K562 (cell line): ENCODE data around the gene PRMT7. TPM values are rescaled to one million over a fixed set of nuclear protein-coding genes. Genes with fewer than 3 reads are reported as not detected.

ENCODE experiments used
- ATAC-seq: fragments of 200-7000 bp; cut with Tn5 transposase; 3 replicates; pipeline ENCODE4 v1.9.1; 2020; ENCODE audit warnings: moderate library complexity
- BruUV-seq: library from RNA; stranded (reverse); fragments of 400-500 nt; replicated peaks from 2 replicates; lab custom pipeline; 2021; lab: Mats Ljungman, UMichigan
- CTCF ChIA-PET: fragments of 300-600 bp; formaldehyde crosslinking; extraction: SDS; loops from one replicate; lab custom pipeline; 2021; ENCODE audit warnings: low intra/inter-chr PET ratio; lab: Yijun Ruan, JAX
- POLR2A ChIA-PET: fragments of 300-600, 350-650 bp; sonication (Branson Sonifier 250); formaldehyde crosslinking; extraction: SDS; loops from one replicate; lab custom pipeline; 2021; ENCODE audit warnings: antibody characterized with exemption, inconsistent platforms; lab: Yijun Ruan, JAX
- DNase-seq, 4 experiments: peaks; one replicate each; pipeline versions ENCODE4 v3.0.0 to v3.0.0-alpha.2; 2011 to 2018; ENCODE audit warnings: low spot score in 3 of 4, mixed read lengths in 3 of 4; ENCODE audit errors: extremely low read depth in 1 of 4
- FAIRE-seq: peaks from 2 replicates; lab custom pipeline; 2011; peaks lifted over from hg19 to GRCh38; lab: Jason Lieb, UNC
- H2AFZ ChIP-seq: 2 replicates; pipeline ENCODE4 v1.6.0; 2011; ENCODE audit warnings: low read depth, low read length, control low read depth, inconsistent platforms
- H3K27ac ChIP-seq: fragments of 200-600 bp; 3 replicates; pipeline ENCODE4 v1.8.0; 2011; ENCODE audit warnings: low read depth, mild to moderate bottlenecking, control low read depth, inconsistent platforms, low read length, moderate library complexity, mixed read lengths; ENCODE audit errors: extremely low read depth
- H3K27me3 ChIP-seq, 2 experiments: fragments of 300-600 bp in 1 of 2; 2 replicates in 1 of 2; 3 replicates in 1 of 2; pipeline versions ENCODE4 v1.6.0 to v1.8.0; 2011; ENCODE audit warnings: inconsistent platforms in 2 of 2, low read length in 2 of 2, mild to moderate bottlenecking in 1 of 2, mixed read lengths in 1 of 2, moderate library complexity in 1 of 2; ENCODE audit not compliant: control insufficient read depth in 2 of 2, insufficient read depth in 2 of 2
- H3K36me3 ChIP-seq: fragments of 300-600 bp; 3 replicates; pipeline ENCODE4 v1.8.0; 2011; ENCODE audit warnings: mild to moderate bottlenecking, low read length, inconsistent platforms; ENCODE audit not compliant: control insufficient read depth, insufficient read depth
- H3K4me1 ChIP-seq, 2 experiments: fragments of 200-600 bp in 1 of 2; replicated peaks in 1 of 2; 2 replicates in 1 of 2; 3 replicates in 1 of 2; pipeline versions ENCODE4 v1.5.1 to v1.8.0; 2011; ENCODE audit warnings: inconsistent platforms in 2 of 2, low read length in 2 of 2, mild to moderate bottlenecking in 1 of 2, mixed read lengths in 1 of 2, moderate library complexity in 1 of 2; ENCODE audit not compliant: control insufficient read depth in 2 of 2, insufficient read depth in 2 of 2
- H3K4me2 ChIP-seq: 2 replicates; pipeline ENCODE4 v1.6.1; 2011; ENCODE audit warnings: low read length, control low read depth, inconsistent platforms, mixed read lengths; ENCODE audit not compliant: insufficient read depth
- H3K4me3 ChIP-seq: fragments of 200-600 bp; sonication (generic), shearing (Covaris generic); 2 replicates; pipeline ENCODE4 v1.5.1; 2016; ENCODE audit warnings: control low read depth, inconsistent platforms
- H3K79me2 ChIP-seq: fragments of 200-600 bp; 3 replicates; pipeline ENCODE4 v1.8.0; 2011; ENCODE audit warnings: low read length, inconsistent platforms; ENCODE audit not compliant: control insufficient read depth, insufficient read depth
- H3K9ac ChIP-seq, 2 experiments: 2 replicates each; pipeline versions ENCODE4 v1.6.0 to v1.6.1; 2011; ENCODE audit warnings: low read depth in 2 of 2, low read length in 2 of 2, control low read depth in 1 of 2, inconsistent platforms in 1 of 2, mild to moderate bottlenecking in 1 of 2, mixed read lengths in 1 of 2; ENCODE audit not compliant: insufficient read depth in 1 of 2
- H3K9me1 ChIP-seq: one replicate; pipeline ENCODE4 v1.6.0; 2011; ENCODE audit warnings: inconsistent platforms, mild to moderate bottlenecking, low read length, moderate library complexity; ENCODE audit not compliant: control insufficient read depth, insufficient read depth
- H3K9me3 ChIP-seq: replicated peaks from 2 replicates; pipeline ENCODE4 v1.5.1; 2011; ENCODE audit warnings: low read depth, low read length, inconsistent platforms; ENCODE audit not compliant: control insufficient read depth, insufficient read depth
- H4K20me1 ChIP-seq: replicated peaks from 2 replicates; pipeline ENCODE4 v1.6.1; 2011; ENCODE audit warnings: low read length, inconsistent platforms, mixed read lengths; ENCODE audit not compliant: control insufficient read depth, insufficient read depth
- BMI1 ChIP-seq: fragments of 150-350 bp; IDR thresholded peaks from 2 replicates; pipeline ENCODE4 v1.6.1; 2014; ENCODE audit warnings: low read length
- GATAD2B ChIP-seq: fragments of 450-650 bp; IDR thresholded peaks from 2 replicates; pipeline ENCODE4 v1.6.1; 2017; ENCODE audit warnings: mild to moderate bottlenecking, borderline replicate concordance
- HDAC8 ChIP-seq: fragments of 450-650 bp; IDR thresholded peaks from 2 replicates; pipeline ENCODE4 v1.6.1; 2016; ENCODE audit warnings: mild to moderate bottlenecking, missing genetic modification characterization, moderate library complexity, missing compliant biosample characterization
- PCBP2 ChIP-seq: fragments of 200-400 bp; formaldehyde crosslinking; IDR thresholded peaks from 2 replicates; pipeline ENCODE4 v1.6.1; 2018; ENCODE audit warnings: low read length, low read depth, mild to moderate bottlenecking, moderate library complexity; ENCODE audit not compliant: poor library complexity, severe bottlenecking
- PURB ChIP-seq: sonication (generic); formaldehyde crosslinking; IDR thresholded peaks from 2 replicates; pipeline ENCODE4 v1.9.0; 2021; ENCODE audit warnings: low read depth, mild to moderate bottlenecking, missing genetic modification reagents
- RB1 ChIP-seq: fragments of 450-650 bp; IDR thresholded peaks from 2 replicates; pipeline ENCODE4 v1.6.1; 2017; ENCODE audit warnings: low read depth, mild to moderate bottlenecking
- RBM17 ChIP-seq: fragments of 200-400 bp; formaldehyde crosslinking; IDR thresholded peaks from 2 replicates; pipeline ENCODE4 v1.6.1; 2017; ENCODE audit warnings: low read depth, mild to moderate bottlenecking, low read length, borderline replicate concordance
- WGBS: fragments of 100-300 bp; shearing (Covaris generic); methylation state at CpG from one replicate; pipeline ENCODE4 v1.1.6; 2016; ENCODE audit warnings: low coverage, mixed read lengths; ENCODE audit not compliant: insufficient coverage; ENCODE audit errors: missing lambda C conversion rate; 5-methylcytosine and 5-hydroxymethylcytosine counted together
- in situ Hi-C: fragments of 300-500 bp; cut with MboI; formaldehyde crosslinking; loops from 4 replicates; pipeline ENCODE4 v1.15.0; 2018; ENCODE audit warnings: inconsistent platforms, mixed read lengths
- intact Hi-C: fragments of 100-400 bp; cut with micrococcal nuclease; formaldehyde crosslinking; loops from 2 replicates; pipeline ENCODE4 v1.14.2; 2022
- polyA plus RNA-seq, 8 experiments: library from polyadenylated mRNA; depleted of rRNA in 4 of 8; stranded (reverse) in 5 of 8; unstranded in 3 of 8; fragments of >200 nt; fragmentation: Nextera tagmentation in 2 of 8; fragmentation: Illumina TruSeq in 1 of 8; extraction: Ambion mirVana in 2 of 8; extraction: Trizol in 1 of 8; gene quantifications; 2 replicates each; pipeline versions ENCODE4 v1.2.1 to v1.2.3, GENCODE V29; 2011 to 2014; ENCODE audit warnings: inconsistent platforms in 1 of 8, missing spikeins in 1 of 8
- total RNA-seq, 7 experiments: library from RNA; depleted of rRNA in 6 of 7; stranded (reverse); fragments of >200 nt in 6 of 7; fragmentation: Illumina TruSeq in 2 of 7; extraction: Trizol in 2 of 7; gene quantifications; 2 replicates each; pipeline versions ENCODE4 v1.2.1 to v1.2.3, GENCODE V29; 2011 to 2021; ENCODE audit warnings: low replicate concordance in 1 of 7
- TF ChIP-seq, protein P1 (sequence below): sonication (generic); formaldehyde crosslinking; IDR thresholded peaks from 2 replicates; pipeline ENCODE4 v1.8.0; 2022; ENCODE audit warnings: mild to moderate bottlenecking, missing genetic modification reagents
- TF ChIP-seq, protein P2 (sequence below): fragments of 250-450 bp; sonication (Bioruptor Pico); IDR thresholded peaks from 2 replicates; pipeline ENCODE4 v1.5.1; 2021; ENCODE audit warnings: mild to moderate bottlenecking
- TF ChIP-seq, protein P3 (sequence below): fragments of 250-450 bp; sonication (Bioruptor Pico); IDR thresholded peaks from 2 replicates; pipeline ENCODE4 v1.8.0; 2022; ENCODE audit warnings: inconsistent platforms, mild to moderate bottlenecking, moderate library complexity, borderline replicate concordance
- TF ChIP-seq, protein P4 (sequence below), 2 experiments: fragments of 450-650 bp; IDR thresholded peaks; 2 replicates each; pipeline ENCODE4 v1.6.1; 2016; ENCODE audit warnings: mild to moderate bottlenecking in 2 of 2, borderline replicate concordance in 1 of 2, low read depth in 1 of 2, moderate library complexity in 1 of 2

PRMT7 gene
- total and polyA plus RNA-seq, 9 of the 15 experiments (the other 6 are each of a cell fraction or from before 2014, with no cell fraction given), result 6.4 to 88.8 (median 73.1) TPM

DNA sequence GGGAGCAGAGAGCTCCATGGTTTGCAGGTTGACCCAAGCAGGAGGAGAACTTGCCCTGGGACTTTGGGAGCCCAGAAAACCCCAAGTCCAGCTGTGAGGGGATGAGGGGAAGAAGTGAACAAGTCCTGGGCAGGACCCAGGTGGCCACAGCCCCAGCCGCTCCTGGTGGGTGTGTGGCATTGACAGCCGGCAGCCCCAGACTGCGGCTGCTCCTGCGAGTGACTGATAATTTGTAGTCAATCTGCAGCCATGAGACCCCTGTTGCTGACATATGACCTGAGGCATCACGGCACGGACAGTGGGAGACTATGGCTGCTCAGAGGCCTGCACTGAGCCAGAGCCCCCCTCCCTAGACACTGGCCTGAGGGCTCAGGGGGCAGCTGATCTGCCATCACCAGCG, 66.4 kb downstream of the PRMT7 start:
- Histone ChIP-seq H3K9me3 (no peaks in the 10 kb centered on the region), H3K4me1 (peaks cover 20 to 22% of the 10 kb centered on the region in 2 experiments), H3K4me3 (no peak overlapping the region), H4K20me1 (peaks cover 8% of the 10 kb centered on the region; the same call in 1 of the 2 replicates), H3K9ac (no peak overlapping the region), H3K27ac (no peak overlapping the region), H2AFZ (no peak overlapping the region), H3K9me1 (no peaks in the 10 kb centered on the region), H3K4me2 (no peak overlapping the region), H3K79me2 (no peaks in the 10 kb centered on the region), H3K27me3 (peaks cover 24 to 37% of the 10 kb centered on the region in 2 experiments; a peak in 4 of 5 replicates), H3K36me3 (no peaks in the 10 kb centered on the region)
- ChIA-PET CTCF (no interaction called here), POLR2A (no interaction called here)
- intact Hi-C loops (no loop called here), in situ Hi-C loops (no loop called here)
- ATAC-seq (no peak), DNase-seq (no peak), FAIRE-seq (no peak)
- no TSS peak for BruUV-seq
- 27% methylated on average over 4 of the region's 7 CpGs for WGBS
- TF ChIP-seq RB1 (no peak), BMI1 (no peak), GATAD2B (no peak), HDAC8 (tag) (no peak), RBM17 (no peak), PURB (no peak), PCBP2 (no peak)
- TF ChIP-seq, protein P1, sequence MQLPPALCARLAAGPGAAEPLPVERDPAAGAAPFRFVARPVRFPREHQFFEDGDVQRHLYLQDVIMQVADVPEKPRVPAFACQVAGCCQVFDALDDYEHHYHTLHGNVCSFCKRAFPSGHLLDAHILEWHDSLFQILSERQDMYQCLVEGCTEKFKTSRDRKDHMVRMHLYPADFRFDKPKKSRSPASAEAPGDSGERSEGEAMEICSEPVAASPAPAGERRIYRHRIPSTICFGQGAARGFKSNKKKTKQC, result no peak
- TF ChIP-seq, protein P2, sequence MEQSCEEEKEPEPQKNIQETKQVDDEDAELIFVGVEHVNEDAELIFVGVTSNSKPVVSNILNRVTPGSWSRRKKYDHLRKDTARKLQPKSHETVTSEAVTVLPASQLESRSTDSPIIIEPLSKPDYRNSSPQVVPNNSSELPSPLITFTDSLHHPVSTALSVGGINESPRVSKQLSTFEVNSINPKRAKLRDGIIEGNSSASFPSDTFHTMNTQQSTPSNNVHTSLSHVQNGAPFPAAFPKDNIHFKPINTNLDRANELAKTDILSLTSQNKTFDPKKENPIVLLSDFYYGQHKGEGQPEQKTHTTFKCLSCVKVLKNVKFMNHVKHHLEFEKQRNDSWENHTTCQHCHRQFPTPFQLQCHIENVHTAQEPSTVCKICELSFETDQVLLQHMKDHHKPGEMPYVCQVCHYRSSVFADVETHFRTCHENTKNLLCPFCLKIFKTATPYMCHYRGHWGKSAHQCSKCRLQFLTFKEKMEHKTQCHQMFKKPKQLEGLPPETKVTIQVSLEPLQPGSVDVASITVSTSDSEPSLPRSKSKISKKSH (CRISPR knock-in tag), result no peak
- TF ChIP-seq, protein P3, sequence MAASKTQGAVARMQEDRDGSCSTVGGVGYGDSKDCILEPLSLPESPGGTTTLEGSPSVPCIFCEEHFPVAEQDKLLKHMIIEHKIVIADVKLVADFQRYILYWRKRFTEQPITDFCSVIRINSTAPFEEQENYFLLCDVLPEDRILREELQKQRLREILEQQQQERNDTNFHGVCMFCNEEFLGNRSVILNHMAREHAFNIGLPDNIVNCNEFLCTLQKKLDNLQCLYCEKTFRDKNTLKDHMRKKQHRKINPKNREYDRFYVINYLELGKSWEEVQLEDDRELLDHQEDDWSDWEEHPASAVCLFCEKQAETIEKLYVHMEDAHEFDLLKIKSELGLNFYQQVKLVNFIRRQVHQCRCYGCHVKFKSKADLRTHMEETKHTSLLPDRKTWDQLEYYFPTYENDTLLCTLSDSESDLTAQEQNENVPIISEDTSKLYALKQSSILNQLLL (CRISPR knock-in tag), result no peak
- TF ChIP-seq, protein P4, sequence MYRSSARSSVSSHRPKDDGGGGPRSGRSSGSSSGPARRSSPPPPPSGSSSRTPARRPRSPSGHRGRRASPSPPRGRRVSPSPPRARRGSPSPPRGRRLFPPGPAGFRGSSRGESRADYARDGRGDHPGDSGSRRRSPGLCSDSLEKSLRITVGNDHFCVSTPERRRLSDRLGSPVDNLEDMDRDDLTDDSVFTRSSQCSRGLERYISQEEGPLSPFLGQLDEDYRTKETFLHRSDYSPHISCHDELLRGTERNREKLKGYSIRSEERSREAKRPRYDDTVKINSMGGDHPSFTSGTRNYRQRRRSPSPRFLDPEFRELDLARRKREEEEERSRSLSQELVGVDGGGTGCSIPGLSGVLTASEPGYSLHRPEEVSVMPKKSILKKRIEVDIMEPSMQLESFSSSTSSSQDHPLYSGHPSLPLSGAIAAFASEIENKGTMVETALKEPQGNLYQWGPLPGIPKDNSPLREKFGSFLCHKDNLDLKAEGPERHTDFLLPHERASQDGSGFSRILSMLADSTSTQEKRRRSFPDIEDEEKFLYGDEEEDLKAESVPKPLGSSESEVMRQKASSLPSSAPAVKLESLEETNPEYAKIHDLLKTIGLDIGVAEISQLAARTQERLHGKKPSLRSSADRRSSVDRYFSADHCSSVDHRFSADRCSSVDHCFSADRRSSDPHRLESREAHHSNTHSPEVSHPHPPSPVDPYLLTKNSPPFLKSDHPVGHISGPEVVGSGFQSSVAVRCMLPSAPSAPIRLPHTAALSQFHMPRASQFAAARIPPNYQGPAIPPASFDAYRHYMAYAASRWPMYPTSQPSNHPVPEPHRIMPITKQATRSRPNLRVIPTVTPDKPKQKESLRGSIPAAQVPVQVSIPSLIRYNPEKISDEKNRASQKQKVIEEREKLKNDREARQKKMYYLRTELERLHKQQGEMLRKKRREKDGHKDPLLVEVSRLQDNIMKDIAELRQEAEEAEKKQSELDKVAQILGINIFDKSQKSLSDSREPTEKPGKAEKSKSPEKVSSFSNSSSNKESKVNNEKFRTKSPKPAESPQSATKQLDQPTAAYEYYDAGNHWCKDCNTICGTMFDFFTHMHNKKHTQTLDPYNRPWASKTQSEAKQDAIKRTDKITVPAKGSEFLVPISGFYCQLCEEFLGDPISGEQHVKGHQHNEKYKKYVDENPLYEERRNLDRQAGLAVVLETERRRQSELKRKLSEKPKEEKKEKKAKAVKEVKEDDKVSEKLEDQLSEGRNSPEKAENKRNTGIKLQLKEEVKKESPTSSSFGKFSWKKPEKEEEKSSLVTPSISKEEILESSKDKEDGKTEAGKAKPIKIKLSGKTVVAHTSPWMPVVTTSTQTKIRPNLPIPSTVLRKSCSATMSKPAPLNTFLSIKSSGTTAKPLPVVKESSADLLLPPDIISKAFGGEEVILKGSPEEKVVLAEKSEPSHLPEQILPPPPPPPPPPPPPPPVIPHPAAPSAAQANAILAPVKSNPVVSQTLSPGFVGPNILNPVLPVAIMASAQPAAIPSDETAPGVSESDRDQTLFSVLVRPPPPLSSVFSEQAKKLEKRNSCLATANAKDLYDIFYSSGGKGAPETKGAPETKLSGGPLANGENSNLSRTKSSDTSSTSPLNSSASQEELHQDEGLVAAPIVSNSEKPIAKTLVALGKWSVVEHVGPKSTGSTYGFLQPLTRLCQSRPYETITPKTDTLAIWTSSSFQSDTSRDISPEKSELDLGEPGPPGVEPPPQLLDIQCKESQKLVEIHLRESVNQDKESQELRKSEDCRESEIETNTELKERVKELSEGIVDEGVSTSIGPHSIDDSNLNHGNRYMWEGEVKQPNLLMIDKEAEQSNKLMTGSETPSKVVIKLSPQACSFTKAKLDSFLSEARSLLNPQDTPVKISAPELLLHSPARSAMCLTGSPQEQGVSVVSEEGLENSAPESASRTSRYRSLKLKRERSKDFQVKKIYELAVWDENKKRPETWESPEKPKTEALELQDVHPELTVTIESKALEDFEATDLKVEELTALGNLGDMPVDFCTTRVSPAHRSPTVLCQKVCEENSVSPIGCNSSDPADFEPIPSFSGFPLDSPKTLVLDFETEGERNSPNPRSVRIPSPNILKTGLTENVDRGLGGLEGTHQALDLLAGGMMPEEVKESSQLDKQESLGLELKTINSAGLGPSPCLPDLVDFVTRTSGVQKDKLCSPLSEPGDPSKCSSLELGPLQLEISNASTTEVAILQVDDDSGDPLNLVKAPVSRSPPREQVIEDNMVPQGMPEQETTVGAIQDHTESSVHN (IDR thresholded peaks at IDR 0.05; ENCODE audit: borderline replicate concordance in 1 of 2, low read depth in 1 of 2), result no peak
